22Rv1 (cell line): ENCODE results near the gene BOK.
"Not testable (repeated sequence)": the region's sequence is repeated elsewhere in the genome, so short reads cannot be mapped to it uniquely, and the experiment has no call there.

Experiments used
- H3K27ac ChIP-seq: fragments of 450-650 bp; 2 replicates; pipeline ENCODE4 v1.5.1; 2017
- ZFX ChIP-seq: fragments of 450-650 bp; IDR thresholded peaks from 2 replicates; pipeline ENCODE4 v1.6.1; 2017; ENCODE audit warnings: antibody characterized with exemption, borderline replicate concordance
- TF ChIP-seq, protein P1 (sequence below): fragments of 450-650 bp; IDR thresholded peaks from 2 replicates; pipeline ENCODE4 v1.5.1; 2017; ENCODE audit warnings: mild to moderate bottlenecking

Gene BOK

DNA sequence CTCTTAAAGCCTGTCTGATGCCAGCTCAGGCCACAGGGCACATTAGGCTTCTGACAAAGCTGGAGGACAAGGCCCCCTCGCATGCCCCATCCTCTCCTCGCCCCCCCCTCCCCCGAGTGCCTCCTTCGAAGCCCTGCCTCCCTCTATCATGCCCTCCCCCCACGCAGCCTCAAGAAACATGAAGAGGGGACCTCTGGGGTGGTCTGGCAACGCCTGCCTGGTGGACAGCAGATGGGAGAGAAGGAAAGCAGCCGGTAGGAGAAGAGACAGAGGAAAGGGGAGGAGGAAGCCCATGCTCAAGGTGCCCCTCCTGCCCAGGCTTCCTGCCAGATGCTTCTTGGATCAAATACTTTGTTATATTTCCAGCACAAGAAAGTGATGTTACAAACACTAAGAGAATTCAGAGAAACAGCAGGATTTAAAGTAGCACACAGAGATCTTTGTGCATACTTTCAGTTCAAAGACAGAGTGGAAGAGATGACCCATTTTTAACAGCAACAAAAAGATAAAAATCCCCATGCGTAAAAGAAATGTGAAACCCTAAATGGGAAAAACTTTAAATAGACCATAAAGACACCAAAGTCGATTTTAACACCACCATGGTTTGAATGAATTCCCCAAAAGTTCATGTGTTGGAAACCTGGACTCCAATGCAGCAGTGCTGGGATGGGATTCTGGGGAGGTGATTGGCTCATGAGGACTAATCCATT lies 19.0 kb downstream of the BOK start:
- no peak overlapping the region for H3K27ac ChIP-seq
- TF ChIP-seq, protein P1, sequence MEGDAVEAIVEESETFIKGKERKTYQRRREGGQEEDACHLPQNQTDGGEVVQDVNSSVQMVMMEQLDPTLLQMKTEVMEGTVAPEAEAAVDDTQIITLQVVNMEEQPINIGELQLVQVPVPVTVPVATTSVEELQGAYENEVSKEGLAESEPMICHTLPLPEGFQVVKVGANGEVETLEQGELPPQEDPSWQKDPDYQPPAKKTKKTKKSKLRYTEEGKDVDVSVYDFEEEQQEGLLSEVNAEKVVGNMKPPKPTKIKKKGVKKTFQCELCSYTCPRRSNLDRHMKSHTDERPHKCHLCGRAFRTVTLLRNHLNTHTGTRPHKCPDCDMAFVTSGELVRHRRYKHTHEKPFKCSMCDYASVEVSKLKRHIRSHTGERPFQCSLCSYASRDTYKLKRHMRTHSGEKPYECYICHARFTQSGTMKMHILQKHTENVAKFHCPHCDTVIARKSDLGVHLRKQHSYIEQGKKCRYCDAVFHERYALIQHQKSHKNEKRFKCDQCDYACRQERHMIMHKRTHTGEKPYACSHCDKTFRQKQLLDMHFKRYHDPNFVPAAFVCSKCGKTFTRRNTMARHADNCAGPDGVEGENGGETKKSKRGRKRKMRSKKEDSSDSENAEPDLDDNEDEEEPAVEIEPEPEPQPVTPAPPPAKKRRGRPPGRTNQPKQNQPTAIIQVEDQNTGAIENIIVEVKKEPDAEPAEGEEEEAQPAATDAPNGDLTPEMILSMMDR: no peak
- TF ChIP-seq ZFX: no peak

DNA sequence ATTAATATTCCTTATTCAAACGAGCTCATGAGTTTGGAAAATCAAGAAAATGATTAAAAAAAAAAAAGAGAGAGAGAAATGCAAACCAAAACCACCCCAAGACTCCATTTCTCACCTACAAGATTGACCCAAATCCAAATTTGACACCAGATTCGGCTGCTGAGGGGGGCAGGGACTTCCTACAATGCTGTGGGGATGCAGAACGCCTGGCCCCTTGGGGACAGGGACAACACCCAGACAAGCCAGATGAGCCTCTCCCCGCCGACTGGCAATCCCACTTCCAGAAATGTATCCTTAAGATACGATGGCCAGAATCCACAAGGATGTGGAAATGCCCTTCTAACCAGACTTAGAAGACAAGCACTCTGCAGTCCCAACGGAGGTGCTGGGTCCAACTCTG lies 20.7 kb downstream of the BOK start:
- no peak for TF ChIP-seq ZFX
- TF ChIP-seq, protein P1: no peak

DNA sequence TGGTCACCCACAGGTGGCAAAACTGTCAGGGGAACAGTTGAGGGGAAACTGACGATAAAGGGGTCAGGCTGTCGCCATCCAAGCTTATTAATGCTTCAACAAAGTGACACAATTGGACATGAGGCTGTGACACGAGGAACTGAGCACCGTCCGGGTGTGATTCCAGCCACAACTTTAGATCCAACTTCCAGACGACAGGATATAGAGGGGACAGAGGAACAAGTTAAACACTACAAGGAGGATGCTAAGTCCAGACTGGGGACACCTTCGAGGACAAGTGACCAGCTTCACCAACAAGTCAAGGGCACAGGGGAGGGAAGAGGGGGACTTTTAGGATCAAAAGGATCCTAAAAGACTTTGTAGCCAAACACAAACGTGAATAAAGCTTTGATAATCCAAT lies 23.8 kb downstream of the BOK start:
- H3K27ac ChIP-seq: no peak overlapping the region
- TF ChIP-seq, protein P1: no peak
- TF ChIP-seq ZFX: no peak

More for the DNA sequence above, 20.7 kb downstream of the BOK start:
- no peak overlapping the region for H3K27ac ChIP-seq

DNA sequence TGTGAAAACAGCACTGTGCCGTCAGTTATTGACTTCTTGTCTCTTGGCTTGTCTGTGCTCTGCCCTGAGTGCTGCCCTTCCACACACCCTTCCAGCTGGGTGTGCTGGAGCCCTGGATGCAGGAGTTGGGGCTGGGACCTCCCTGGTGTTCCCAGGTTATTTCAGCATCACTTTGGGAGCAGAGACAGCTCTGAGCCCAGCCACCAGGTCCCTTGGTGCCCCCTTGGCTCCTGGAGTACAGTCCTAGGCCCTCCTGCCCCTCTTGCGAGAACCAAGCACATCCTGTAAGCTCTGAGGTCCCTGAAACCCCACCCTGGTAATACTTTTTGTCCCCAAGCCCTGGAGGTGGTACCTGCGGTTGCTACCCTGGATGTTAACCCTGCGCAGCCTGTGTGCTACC lies 24.3 kb downstream of the BOK start:
- TF ChIP-seq ZFX: no peak
- TF ChIP-seq, protein P1: no peak
- H3K27ac ChIP-seq: no peak overlapping the region

DNA sequence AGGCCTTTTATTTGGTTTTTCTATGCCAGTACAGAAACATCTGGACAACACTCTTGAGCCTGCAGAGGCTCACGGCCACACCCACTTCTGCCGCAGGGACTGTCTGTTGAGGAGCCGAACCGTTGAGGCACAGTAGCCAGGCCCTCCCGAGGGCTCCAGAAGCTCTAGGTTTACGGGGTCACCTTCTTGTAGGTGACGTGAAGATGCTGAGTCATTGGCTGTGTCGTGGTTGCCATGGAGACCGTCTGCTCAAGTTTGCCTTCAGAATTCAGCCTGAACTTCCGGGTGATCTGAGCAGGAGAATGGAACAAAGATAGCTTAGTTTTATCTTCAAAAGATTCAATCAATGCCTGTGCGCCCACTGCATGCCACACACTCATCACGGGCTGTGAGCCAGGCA lies 25.9 kb downstream of the BOK start:
- TF ChIP-seq, protein P1: no peak
- no peak for TF ChIP-seq ZFX
- no peak overlapping the region for H3K27ac ChIP-seq

DNA sequence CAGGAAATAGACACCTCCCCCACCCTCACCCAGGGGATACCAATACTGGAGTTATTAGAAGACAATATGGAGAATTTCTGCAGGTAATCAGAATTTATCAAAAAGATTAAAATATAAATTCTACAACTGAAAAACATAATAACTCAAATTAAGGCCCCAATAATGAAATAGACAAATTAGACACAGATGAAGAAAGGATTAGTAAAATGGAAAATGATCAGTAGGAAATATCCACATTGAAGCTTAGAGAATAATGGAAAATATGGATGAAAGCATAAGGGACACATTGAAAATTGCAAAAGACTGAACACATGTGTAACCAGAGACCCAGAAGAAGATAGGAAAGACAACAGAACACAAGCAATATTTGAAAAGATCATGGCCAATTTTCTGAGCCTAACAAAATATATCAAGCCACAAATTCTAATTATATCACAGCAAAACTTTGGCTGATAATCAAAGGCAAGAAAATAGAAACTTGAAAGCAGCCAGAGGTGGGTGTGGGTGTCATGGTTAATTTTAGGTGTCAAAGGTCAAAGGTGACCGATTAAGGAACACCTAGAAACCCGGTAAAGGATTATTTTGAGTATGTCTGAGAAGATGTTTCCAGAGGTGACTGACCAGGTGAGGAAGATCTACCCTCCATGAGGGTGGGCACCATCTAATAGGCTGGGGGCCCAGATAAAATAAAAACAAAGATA lies 28.2 kb downstream of the BOK start:
- H3K27ac ChIP-seq: no peak overlapping the region
- TF ChIP-seq ZFX: no peak

DNA sequence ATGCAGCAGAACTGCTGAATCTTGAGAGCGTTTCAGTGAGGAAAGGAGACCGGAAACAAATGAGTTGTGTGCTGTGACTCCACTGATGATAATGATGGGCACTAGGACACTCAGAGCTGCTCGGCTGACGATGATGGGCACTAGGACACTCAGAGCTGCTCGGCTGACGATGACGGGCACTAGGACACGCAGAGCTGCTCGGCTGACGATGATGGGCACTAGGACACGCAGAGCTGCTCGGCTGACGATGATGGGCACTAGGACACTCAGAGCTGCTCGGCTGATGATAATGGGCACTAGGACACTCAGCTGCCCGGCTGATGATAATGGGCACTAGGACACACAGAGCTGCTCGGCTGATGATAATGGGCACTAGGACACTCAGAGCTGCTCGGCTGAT lies 31.3 kb downstream of the BOK start:
- not testable (repeated sequence) for H3K27ac ChIP-seq

DNA sequence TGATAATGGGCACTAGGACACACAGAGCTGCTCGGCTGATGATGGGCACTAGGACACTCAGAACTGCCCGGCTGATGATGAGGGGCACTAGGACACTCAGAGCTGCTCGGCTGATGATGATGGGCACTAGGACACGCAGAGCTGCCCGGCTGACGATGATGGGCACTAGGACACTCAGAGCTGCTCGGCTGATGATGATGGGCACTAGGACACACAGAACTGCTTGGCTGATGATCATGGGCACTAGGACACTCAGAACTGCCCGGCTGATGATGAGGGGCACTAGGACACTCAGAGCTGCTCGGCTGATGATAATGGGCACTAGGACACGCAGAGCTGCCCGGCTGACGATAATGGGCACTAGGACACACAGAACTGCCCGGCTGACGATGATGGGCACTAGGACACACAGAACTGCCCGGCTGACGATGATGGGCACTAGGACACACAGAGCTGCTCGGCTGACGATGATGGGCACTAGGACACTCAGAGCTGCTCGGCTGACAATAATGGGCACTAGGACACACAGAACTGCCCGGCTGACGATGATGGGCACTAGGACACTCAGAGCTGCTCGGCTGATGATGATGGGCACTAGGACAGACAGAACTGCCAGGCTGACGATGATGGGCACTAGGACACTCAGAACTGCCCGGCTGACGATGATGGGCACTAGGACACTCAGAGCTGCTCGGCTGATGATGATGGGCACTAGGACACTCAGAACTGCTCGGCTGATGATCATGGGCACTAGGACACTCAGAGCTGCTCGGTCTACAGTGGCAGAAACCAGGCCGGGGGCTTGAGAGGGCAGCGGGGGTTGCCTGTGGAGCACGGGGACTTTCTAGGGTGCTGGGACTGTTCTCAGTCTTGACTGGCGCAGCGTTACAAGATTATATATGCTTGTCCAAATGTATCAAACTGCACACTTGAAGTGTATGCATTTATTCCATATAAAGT lies 32.2 kb downstream of the BOK start:
- not testable (repeated sequence) for H3K27ac ChIP-seq
